Measurements from ENCODE around the gene CSRNP2. TPM values are rescaled to one million over a fixed set of nuclear protein-coding genes. Genes with fewer than 3 reads are reported as not detected.

Gene CSRNP2
- total and polyA plus RNA-seq, 2 of the 4 experiments (the other 2 are of a cell fraction), result 14.0 to 21.7 TPM

GRCh38 chr12:51115533-51115932 lies 32.1 kb upstream of the CSRNP2 start:
- no peak overlapping the region for H2AK9ac ChIP-seq (replicated peaks; ENCODE audit: low read depth, low read length, poor library complexity)
- H3K9ac ChIP-seq (ENCODE audit: low read depth, low read length), result no peak overlapping the region
- no peak overlapping the region for H3K14ac ChIP-seq (replicated peaks; ENCODE audit: low read depth, low read length)
- H3K23ac ChIP-seq (ENCODE audit: low read depth, low read length), result no peak overlapping the region
- ChIA-PET CTCF (no interaction called here), POLR2A (ENCODE audit: unreplicated experiment) (no interaction called here)
- no peak overlapping the region for H2BK120ac ChIP-seq (ENCODE audit: low read depth, low read length)
- ATAC-seq (ENCODE audit: low read depth) (no peak), DNase-seq (no peak)
- TF ChIP-seq NFE2L2 (IDR thresholded peaks at IDR 0.05; ENCODE audit: low read depth, low read length), result no peak
- no peak for TF ChIP-seq ELK1 (IDR thresholded peaks at IDR 0.05; ENCODE audit: borderline replicate concordance, low read depth, low read length)
- no peak for TF ChIP-seq RCOR1 (IDR thresholded peaks at IDR 0.05; ENCODE audit: insufficient replicate concordance, low read length)
- no peak for TF ChIP-seq MAFK (IDR thresholded peaks at IDR 0.05; ENCODE audit: low read depth, low read length)
- TF ChIP-seq FOS (IDR thresholded peaks at IDR 0.05; ENCODE audit: low read depth, low read length), result no peak
- no peak for TF ChIP-seq MAZ (IDR thresholded peaks at IDR 0.05; ENCODE audit: borderline replicate concordance, low read depth, low read length)
- TF ChIP-seq CTCF (conservative IDR thresholded peaks at IDR 0.05; ENCODE audit: low read depth, low read length), result no peak
- TF ChIP-seq CEBPB (IDR thresholded peaks at IDR 0.05; ENCODE audit: low read depth, low read length), result no peak
- TF ChIP-seq SMC3 (IDR thresholded peaks at IDR 0.05; ENCODE audit: low read depth, low read length), result no peak
- no peak for TF ChIP-seq CHD1 (IDR thresholded peaks at IDR 0.05; ENCODE audit: low read depth, low read length)
- no peak for TF ChIP-seq RAD21 (IDR thresholded peaks at IDR 0.05; ENCODE audit: low read length)
- no peak for TF ChIP-seq BHLHE40 (IDR thresholded peaks at IDR 0.05; ENCODE audit: low read depth, low read length)
- TF ChIP-seq POLR2A (IDR thresholded peaks at IDR 0.05; ENCODE audit: low read depth, low read length), result no peak
- TF ChIP-seq RFX5 (IDR thresholded peaks at IDR 0.05; ENCODE audit: low read depth, low read length), result no peak
- TF ChIP-seq USF2 (IDR thresholded peaks at IDR 0.05; ENCODE audit: low read depth, low read length), result no peak
- TF ChIP-seq MXI1 (IDR thresholded peaks at IDR 0.05; ENCODE audit: borderline replicate concordance, low read depth, low read length), result no peak
- H4K8ac ChIP-seq (ENCODE audit: low read depth in 2 of 2, low read length in 2 of 2), result no peak overlapping the region
- H3K4me1 ChIP-seq (ENCODE audit: control insufficient read depth, insufficient read depth, low read length), result peaks cover 2% of the 10 kb centered on the region; the same call in 1 of the 2 replicates
- in situ Hi-C loops (cut with MboI; ENCODE audit: low sequenced_read_pairs), result no loop called here
- no peak overlapping the region for H2BK20ac ChIP-seq (ENCODE audit: low read depth, low read length)
- no peaks in the 10 kb centered on the region for H3K9me3 ChIP-seq (ENCODE audit: control insufficient read depth, insufficient read depth, low read length)
- no peak overlapping the region for H2AK5ac ChIP-seq (ENCODE audit: low read depth, low read length)
- peaks cover 6% of the 10 kb centered on the region for H3K36me3 ChIP-seq (ENCODE audit: control insufficient read depth, insufficient read depth, low read length)
- H4K91ac ChIP-seq (ENCODE audit: insufficient read depth, low read depth, low read length), result no peak overlapping the region
- no peak overlapping the region for H3K4me2 ChIP-seq (ENCODE audit: low read depth, low read length)
- no peak overlapping the region for H3K4ac ChIP-seq (ENCODE audit: low read depth, low read length)
- H2BK5ac ChIP-seq (ENCODE audit: low read depth, low read length, poor library complexity, severe bottlenecking), result no peak overlapping the region
- H3K4me3 ChIP-seq (ENCODE audit: insufficient read depth, low read depth, low read length), result no peak overlapping the region
- H3K56ac ChIP-seq (ENCODE audit: extremely low read depth, insufficient read depth, low read length), result no peak overlapping the region
- peaks cover 0 to 10% of the 10 kb centered on the region in 2 experiments; a peak in 1 of 4 replicates for H3K79me1 ChIP-seq (ENCODE audit: low read depth in 1 of 2, low read length in 2 of 2)
- no peak overlapping the region for H3K27ac ChIP-seq (ENCODE audit: insufficient read depth, low read length)
- BruUV-seq (replicated peaks), result no TSS peak
- no peak overlapping the region for H3K18ac ChIP-seq (ENCODE audit: low read depth, low read length)
- H4K20me1 ChIP-seq (ENCODE audit: insufficient read depth, low read length), result peaks cover 4% of the 10 kb centered on the region; the same call in 1 of the 2 replicates
- no peaks in the 10 kb centered on the region for H3K27me3 ChIP-seq (ENCODE audit: control insufficient read depth, insufficient read depth, low read length)
- dilution Hi-C loops (cut with HindIII; ENCODE audit: low sequenced_read_pairs, unreplicated experiment), result no loop called here
- H2BK15ac ChIP-seq (ENCODE audit: low read depth, low read length), result no peak overlapping the region
- H3K9me1 ChIP-seq (ENCODE audit: insufficient read depth, low read length), result no peaks in the 10 kb centered on the region
- H4K5ac ChIP-seq (ENCODE audit: low read depth, low read length), result no peak overlapping the region
- no peak overlapping the region for H2AFZ ChIP-seq (replicated peaks; ENCODE audit: low read length, poor library complexity)
- intact Hi-C loops (cut with micrococcal nuclease), result no loop called here
